Prostate gland (tissue), 2 donors: Measurements from ENCODE around the gene LYPD6.

ENCODE experiments used
- POLR2A ChIP-seq: fragments of 450-650 bp; IDR thresholded peaks from one replicate; pipeline ENCODE4 v1.6.1; 2016; ENCODE audit warnings: antibody characterized with exemption, mild to moderate bottlenecking
- POLR2AphosphoS5 ChIP-seq: sonication (generic); formaldehyde crosslinking; IDR thresholded peaks from one replicate; pipeline ENCODE4 v1.6.1; 2017; ENCODE audit warnings: antibody characterized with exemption
- TF ChIP-seq, protein P1 (sequence below), 4 experiments: fragments of 200-600 bp in 2 of 4; fragments of 450-650 bp in 2 of 4; sonication (generic) in 2 of 4; IDR thresholded peaks; 1 replicate in 3 of 4; 2 replicates in 1 of 4; pipeline ENCODE4 v1.5.1; 2016 to 2019; ENCODE audit warnings: antibody characterized with exemption in 4 of 4, mild to moderate bottlenecking in 2 of 4, moderate library complexity in 2 of 4

DNA sequence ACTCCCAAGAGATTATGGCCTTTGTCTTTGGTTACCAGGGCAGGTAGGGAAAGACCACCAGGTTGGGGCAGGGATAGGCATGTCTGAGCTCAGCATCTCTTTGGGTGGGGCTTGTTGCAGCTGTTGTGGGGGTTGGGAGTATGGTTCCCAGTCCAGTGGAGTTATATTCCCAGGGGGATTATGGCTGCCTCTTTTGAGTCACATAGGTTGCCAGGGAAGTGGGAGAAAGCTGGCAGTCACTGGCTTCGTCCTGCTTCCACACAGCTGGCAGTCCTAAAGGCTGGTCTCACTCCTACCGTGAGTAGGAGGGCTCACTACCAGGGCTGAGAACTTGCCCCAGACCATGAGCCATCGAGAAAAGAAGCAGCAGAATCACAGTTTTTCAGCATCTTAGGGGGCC, 79.1 kb downstream of the LYPD6 start:
- TF ChIP-seq, protein P1, sequence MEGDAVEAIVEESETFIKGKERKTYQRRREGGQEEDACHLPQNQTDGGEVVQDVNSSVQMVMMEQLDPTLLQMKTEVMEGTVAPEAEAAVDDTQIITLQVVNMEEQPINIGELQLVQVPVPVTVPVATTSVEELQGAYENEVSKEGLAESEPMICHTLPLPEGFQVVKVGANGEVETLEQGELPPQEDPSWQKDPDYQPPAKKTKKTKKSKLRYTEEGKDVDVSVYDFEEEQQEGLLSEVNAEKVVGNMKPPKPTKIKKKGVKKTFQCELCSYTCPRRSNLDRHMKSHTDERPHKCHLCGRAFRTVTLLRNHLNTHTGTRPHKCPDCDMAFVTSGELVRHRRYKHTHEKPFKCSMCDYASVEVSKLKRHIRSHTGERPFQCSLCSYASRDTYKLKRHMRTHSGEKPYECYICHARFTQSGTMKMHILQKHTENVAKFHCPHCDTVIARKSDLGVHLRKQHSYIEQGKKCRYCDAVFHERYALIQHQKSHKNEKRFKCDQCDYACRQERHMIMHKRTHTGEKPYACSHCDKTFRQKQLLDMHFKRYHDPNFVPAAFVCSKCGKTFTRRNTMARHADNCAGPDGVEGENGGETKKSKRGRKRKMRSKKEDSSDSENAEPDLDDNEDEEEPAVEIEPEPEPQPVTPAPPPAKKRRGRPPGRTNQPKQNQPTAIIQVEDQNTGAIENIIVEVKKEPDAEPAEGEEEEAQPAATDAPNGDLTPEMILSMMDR (IDR thresholded peaks at IDR 0.05): no peak
- TF ChIP-seq POLR2A (no peak), POLR2AphosphoS5 (no peak)
